GM19438 (cell line): ENCODE measurements around the gene ECE2.

Experiments used
- ATAC-seq: cut with Tn5 transposase; IDR thresholded peaks from one replicate; pipeline ENCODE4 v1.9.1; 2021; ENCODE audit warnings: low read depth; ENCODE audit not compliant: unreplicated experiment

The ECE2 gene

GRCh38 chr3:184240384-184241140, 35.3 kb upstream of the ECE2 start:
- ATAC-seq, result no peak

- no peak for ATAC-seq
Observed at GRCh38 chr3:184241141-184241446, 34.7 kb upstream of the ECE2 start.

GRCh38 chr3:184241447-184242296, 34.1 kb upstream of the ECE2 start:
- ATAC-seq, result no peak

- no peak for ATAC-seq
Observed at GRCh38 chr3:184242297-184242685, 33.5 kb upstream of the ECE2 start.

GRCh38 chr3:184248454-184249411, 27.1 kb upstream of the ECE2 start, which contains the start of gene ALG3:
TSS of gene ALG3 (minus strand) at chr3:184248962. CDS start at chr3:184248940, 22 bp downstream.
- ATAC-seq, result peak; percentile 57

- peak; percentile 87 for ATAC-seq
Observed at GRCh38 chr3:184249412-184250166, 26.2 kb upstream of the ECE2 start, which contains the start of gene EEF1AKMT4. TSS of gene EEF1AKMT4 (plus strand) at chr3:184249672. CDS start at chr3:184249695, 23 bp downstream.

- ATAC-seq, result peak; percentile 64
Observed at GRCh38 chr3:184250167-184250828, 25.5 kb upstream of the ECE2 start.

GRCh38 chr3:184255291-184256039, 20.4 kb upstream of the ECE2 start:
- ATAC-seq, result no peak

GRCh38 chr3:184257083-184257915, 18.5 kb upstream of the ECE2 start:
- no peak for ATAC-seq

- no peak for ATAC-seq
Observed at GRCh38 chr3:184258926-184259325, 16.9 kb upstream of the ECE2 start.

- ATAC-seq, result no peak
Observed at GRCh38 chr3:184259396-184259877, 16.4 kb upstream of the ECE2 start.

- ATAC-seq, result no peak
Observed at GRCh38 chr3:184259878-184260723, 15.7 kb upstream of the ECE2 start.

- no peak for ATAC-seq
Observed at GRCh38 chr3:184260724-184261269, 15.0 kb upstream of the ECE2 start.

GRCh38 chr3:184261270-184261853, 14.5 kb upstream of the ECE2 start, which contains the start of gene CAMK2N2:
TSS of gene CAMK2N2 (minus strand) at chr3:184261553. CDS start at chr3:184261285, 268 bp downstream.
- ATAC-seq, result no peak

- no peak for ATAC-seq
Observed at GRCh38 chr3:184261854-184262763, 13.7 kb upstream of the ECE2 start.
